Vagina (tissue), 2 donors: ENCODE data around the gene CYP1A2. TPM values are rescaled to one million over a fixed set of nuclear protein-coding genes. Genes with fewer than 3 reads are reported as not detected.

Experiments
- DNase-seq, 2 donors: peaks; one replicate each; pipeline ENCODE4 v3.0.0-alpha.2; 2017; ENCODE audit errors: extremely low spot score in 2 of 2
- H3K27ac ChIP-seq: fragments of 200-600 bp; sonication (generic); one replicate; pipeline ENCODE4 v1.5.1; 2019
- H3K27me3 ChIP-seq: fragments of 200-600 bp; sonication (generic); one replicate; pipeline ENCODE4 v1.5.1; 2019
- H3K36me3 ChIP-seq, 2 donors: fragments of 200-600 bp; sonication (generic); one replicate each; pipeline ENCODE4 v1.5.1; 2017 to 2019
- H3K4me1 ChIP-seq: fragments of 200-600 bp; sonication (generic); one replicate; pipeline ENCODE4 v1.5.1; 2019
- H3K4me3 ChIP-seq, 2 donors: fragments of 200-600 bp; sonication (generic); 1 replicate in 1 of 2; 2 replicates in 1 of 2; pipeline ENCODE4 v1.5.1; 2016 to 2019
- H3K9me3 ChIP-seq: fragments of 200-600 bp; sonication (generic); one replicate; pipeline ENCODE4 v1.5.1; 2019
- POLR2A ChIP-seq, 2 donors: fragments of 450-650 bp; IDR thresholded peaks; one replicate each; pipeline ENCODE4 v1.6.1; 2017; ENCODE audit warnings: antibody characterized with exemption in 2 of 2, mild to moderate bottlenecking in 2 of 2, moderate library complexity in 2 of 2
- POLR2AphosphoS5 ChIP-seq, 2 donors: sonication (generic); formaldehyde crosslinking; IDR thresholded peaks; one replicate each; pipeline ENCODE4 v1.9.0; 2017; ENCODE audit warnings: antibody characterized with exemption in 2 of 2, mild to moderate bottlenecking in 2 of 2, low read depth in 1 of 2; ENCODE audit not compliant: insufficient read depth in 1 of 2
- intact Hi-C: fragments of 100-400 bp; cut with DNase I; formaldehyde crosslinking; loops from one replicate; pipeline ENCODE4 v1.15.1; 2023
- total RNA-seq: library from RNA; depleted of rRNA; stranded (reverse); fragments of >200 nt; gene quantifications from one replicate; pipeline ENCODE4 v1.2.3, GENCODE V29; 2016
- TF ChIP-seq, protein P1 (sequence below), 3 experiments: fragments of 450-650 bp in 2 of 3; fragments of 200-600 bp in 1 of 3; sonication (generic) in 1 of 3; IDR thresholded peaks; one replicate each; pipeline ENCODE4 v1.5.1; 2017 to 2019; ENCODE audit warnings: antibody characterized with exemption in 3 of 3, mild to moderate bottlenecking in 2 of 3, moderate library complexity in 2 of 3

CYP1A2 gene
- total RNA-seq, 1 donor from 2014 or later = not detected

DNA sequence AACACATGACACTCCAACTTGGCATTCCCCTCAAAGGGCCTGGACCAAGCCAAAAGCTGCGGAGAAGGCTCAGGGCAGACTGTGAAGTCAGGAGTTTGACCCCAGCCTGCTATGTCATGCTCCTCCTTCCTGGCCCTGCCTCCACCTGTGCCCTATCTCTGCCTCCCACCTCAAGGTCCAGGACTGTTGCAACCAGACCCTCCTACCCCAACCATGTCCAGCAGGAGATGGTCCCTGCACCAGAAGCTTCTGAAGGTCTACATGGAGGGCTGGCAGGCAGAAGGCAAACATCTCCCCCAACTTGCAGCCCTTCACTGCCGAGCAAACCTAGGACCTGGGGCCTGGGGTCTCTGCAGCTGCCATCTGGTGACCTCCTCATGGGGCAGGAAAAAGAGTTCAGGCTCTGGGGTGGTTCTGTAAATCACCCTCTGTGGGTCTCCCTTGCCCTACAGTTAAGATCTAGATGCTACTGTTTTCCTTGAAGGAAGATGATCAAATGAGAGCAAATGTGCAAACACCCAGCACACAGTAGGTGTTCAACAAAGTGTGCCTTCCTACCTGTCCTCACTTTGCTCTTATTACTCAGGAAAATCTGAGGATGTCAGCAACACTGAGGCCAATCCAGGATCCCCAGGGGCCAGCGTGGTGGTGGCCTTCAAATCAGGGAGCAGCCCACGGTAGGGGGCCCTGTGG, 21.7 kb downstream of the CYP1A2 start:
- H3K36me3 ChIP-seq = no peaks in the 10 kb centered on the region
- H3K4me1 ChIP-seq = peaks cover 31% of the 10 kb centered on the region
- no peak overlapping the region for H3K4me3 ChIP-seq
- H3K27me3 ChIP-seq = no peaks in the 10 kb centered on the region
- H3K27ac ChIP-seq = no peak overlapping the region
- intact Hi-C loops = no loop called here
- DNase-seq = no peak
- TF ChIP-seq POLR2A (IDR thresholded peaks at IDR 0.05) (no peak), POLR2AphosphoS5 (IDR thresholded peaks at IDR 0.05; ENCODE audit: insufficient read depth in 1 of 2, low read depth in 1 of 2) (no peak)
- TF ChIP-seq, protein P1, sequence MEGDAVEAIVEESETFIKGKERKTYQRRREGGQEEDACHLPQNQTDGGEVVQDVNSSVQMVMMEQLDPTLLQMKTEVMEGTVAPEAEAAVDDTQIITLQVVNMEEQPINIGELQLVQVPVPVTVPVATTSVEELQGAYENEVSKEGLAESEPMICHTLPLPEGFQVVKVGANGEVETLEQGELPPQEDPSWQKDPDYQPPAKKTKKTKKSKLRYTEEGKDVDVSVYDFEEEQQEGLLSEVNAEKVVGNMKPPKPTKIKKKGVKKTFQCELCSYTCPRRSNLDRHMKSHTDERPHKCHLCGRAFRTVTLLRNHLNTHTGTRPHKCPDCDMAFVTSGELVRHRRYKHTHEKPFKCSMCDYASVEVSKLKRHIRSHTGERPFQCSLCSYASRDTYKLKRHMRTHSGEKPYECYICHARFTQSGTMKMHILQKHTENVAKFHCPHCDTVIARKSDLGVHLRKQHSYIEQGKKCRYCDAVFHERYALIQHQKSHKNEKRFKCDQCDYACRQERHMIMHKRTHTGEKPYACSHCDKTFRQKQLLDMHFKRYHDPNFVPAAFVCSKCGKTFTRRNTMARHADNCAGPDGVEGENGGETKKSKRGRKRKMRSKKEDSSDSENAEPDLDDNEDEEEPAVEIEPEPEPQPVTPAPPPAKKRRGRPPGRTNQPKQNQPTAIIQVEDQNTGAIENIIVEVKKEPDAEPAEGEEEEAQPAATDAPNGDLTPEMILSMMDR (IDR thresholded peaks at IDR 0.05) = no peak
- no peaks in the 10 kb centered on the region for H3K9me3 ChIP-seq

DNA sequence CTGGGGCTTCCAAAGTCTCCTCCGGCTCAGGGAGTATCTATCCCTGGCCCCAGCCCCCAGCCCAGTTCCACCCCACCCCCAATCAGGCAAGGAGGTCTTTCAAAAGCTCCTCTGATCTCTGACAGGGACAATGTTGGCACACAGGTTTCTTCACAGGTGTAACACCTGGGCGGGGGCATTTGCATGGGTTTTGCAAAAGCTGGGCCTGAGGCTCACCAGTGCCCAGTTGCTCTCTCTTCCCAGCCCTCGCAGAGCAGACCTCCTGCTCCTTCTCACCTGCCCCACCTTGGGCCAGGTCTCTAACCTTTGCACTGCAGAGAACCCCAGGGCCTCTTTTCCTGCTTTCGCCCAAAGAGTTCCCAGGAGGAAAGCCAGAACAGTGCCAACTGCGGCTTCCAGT, 24.7 kb downstream of the CYP1A2 start:
- no peak overlapping the region for H3K27ac ChIP-seq
- TF ChIP-seq, protein P1 (IDR thresholded peaks at IDR 0.05) = no peak
- intact Hi-C loops = no loop called here
- no peaks in the 10 kb centered on the region for H3K27me3 ChIP-seq
- peaks cover 45% of the 10 kb centered on the region for H3K4me1 ChIP-seq
- DNase-seq = no peak
- H3K9me3 ChIP-seq = no peaks in the 10 kb centered on the region
- no peak overlapping the region for H3K4me3 ChIP-seq
- H3K36me3 ChIP-seq = no peaks in the 10 kb centered on the region

GRCh38 chr15:74773731-74774252, 25.1 kb downstream of the CYP1A2 start:
- H3K4me3 ChIP-seq = no peak overlapping the region
- DNase-seq = no peak
- intact Hi-C loops = no loop called here
- H3K9me3 ChIP-seq = no peaks in the 10 kb centered on the region
- peaks cover 40% of the 10 kb centered on the region for H3K4me1 ChIP-seq
- no peaks in the 10 kb centered on the region for H3K36me3 ChIP-seq
- TF ChIP-seq POLR2AphosphoS5 (IDR thresholded peaks at IDR 0.05; ENCODE audit: insufficient read depth in 1 of 2, low read depth in 1 of 2) = no peak
- TF ChIP-seq, protein P1 (IDR thresholded peaks at IDR 0.05) = no peak
- no peaks in the 10 kb centered on the region for H3K27me3 ChIP-seq
- no peak overlapping the region for H3K27ac ChIP-seq

GRCh38 chr15:74775132-74775562, 26.5 kb downstream of the CYP1A2 start:
- Histone ChIP-seq H3K36me3 (no peaks in the 10 kb centered on the region), H3K27me3 (no peaks in the 10 kb centered on the region), H3K4me3 (no peak overlapping the region), H3K4me1 (peaks cover 40% of the 10 kb centered on the region), H3K9me3 (no peaks in the 10 kb centered on the region), H3K27ac (no peak overlapping the region)
- intact Hi-C loops = no loop called here
- no peak for DNase-seq
- TF ChIP-seq POLR2A (IDR thresholded peaks at IDR 0.05) (no peak), POLR2AphosphoS5 (IDR thresholded peaks at IDR 0.05; ENCODE audit: insufficient read depth in 1 of 2, low read depth in 1 of 2) (no peak)
- TF ChIP-seq, protein P1 (IDR thresholded peaks at IDR 0.05) = no peak

- intact Hi-C loops = no loop called here
- Histone ChIP-seq H3K4me1 (peaks cover 42% of the 10 kb centered on the region), H3K27me3 (no peaks in the 10 kb centered on the region), H3K36me3 (no peaks in the 10 kb centered on the region), H3K4me3 (no peak overlapping the region), H3K27ac (no peak overlapping the region), H3K9me3 (no peaks in the 10 kb centered on the region)
- TF ChIP-seq, protein P1 (IDR thresholded peaks at IDR 0.05) = no peak
- TF ChIP-seq POLR2A (IDR thresholded peaks at IDR 0.05) = no peak
- no peak for TF ChIP-seq POLR2AphosphoS5 (IDR thresholded peaks at IDR 0.05; ENCODE audit: insufficient read depth in 1 of 2, low read depth in 1 of 2)
- no peak for DNase-seq
These were observed 27.2 kb downstream of the CYP1A2 start for GRCh38 chr15:74775894-74776293.
